Measurements from ENCODE around the gene THOC6.
A peak's percentile ranks its signal among the peaks of the same experiment; 100 is the strongest.

The THOC6 gene

DNA sequence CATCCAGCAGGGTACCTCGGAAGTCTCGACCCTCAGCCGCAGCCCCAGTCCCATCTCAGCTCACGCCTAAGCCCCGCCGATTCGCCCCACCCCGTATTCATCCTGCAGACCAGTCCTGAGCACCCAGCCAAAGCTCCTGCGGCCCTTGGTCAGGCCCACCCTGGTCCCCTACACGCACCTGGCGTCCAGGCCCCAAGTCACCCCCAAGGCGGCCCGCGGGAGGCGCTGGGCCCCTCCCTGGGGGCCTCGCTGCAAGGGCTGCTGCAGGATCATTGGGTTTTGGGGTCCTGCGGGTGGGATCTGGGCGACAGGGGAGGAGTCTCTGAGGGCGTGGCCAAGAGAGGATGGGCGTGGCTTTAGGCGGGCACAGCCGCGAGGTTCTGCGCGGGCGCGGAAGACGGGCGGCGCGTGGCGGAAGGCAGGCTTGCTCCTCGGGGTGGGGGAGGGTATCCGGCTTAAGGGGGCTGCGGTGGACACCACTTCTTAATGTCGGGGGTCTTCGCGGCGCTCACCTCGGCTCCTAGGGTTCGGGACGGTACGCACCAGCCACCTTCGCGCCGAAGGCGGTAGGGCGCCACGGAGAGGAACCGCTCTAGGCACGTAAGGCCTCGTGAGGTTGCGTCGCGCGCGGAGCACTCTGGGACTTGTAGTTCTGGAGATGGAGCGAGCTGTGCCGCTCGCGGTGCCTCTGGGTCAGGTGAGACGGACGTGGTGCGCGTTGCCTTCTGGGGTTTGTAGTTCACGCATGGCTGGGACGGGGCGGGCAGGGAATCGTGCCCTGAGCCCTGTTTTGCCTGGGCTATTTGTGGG lies at the start of gene THOC6, which contains the start of gene HCFC1R1:
TSS of gene THOC6 (plus strand) at position 367 of the 810 bp plus-strand sequence. CDS start at position 659, 292 bp downstream.
TSS of gene HCFC1R1 (minus strand) at position 274 of the 810 bp plus-strand sequence. CDS start at position 273, 1 bp downstream.
- DNase-seq (ENCODE audit: low spot score) = peak; percentile 98

GRCh38 chr16:2974319-2975056 lies 49.3 kb upstream of the THOC6 start:
- no peak for DNase-seq (ENCODE audit: low spot score)

DNA sequence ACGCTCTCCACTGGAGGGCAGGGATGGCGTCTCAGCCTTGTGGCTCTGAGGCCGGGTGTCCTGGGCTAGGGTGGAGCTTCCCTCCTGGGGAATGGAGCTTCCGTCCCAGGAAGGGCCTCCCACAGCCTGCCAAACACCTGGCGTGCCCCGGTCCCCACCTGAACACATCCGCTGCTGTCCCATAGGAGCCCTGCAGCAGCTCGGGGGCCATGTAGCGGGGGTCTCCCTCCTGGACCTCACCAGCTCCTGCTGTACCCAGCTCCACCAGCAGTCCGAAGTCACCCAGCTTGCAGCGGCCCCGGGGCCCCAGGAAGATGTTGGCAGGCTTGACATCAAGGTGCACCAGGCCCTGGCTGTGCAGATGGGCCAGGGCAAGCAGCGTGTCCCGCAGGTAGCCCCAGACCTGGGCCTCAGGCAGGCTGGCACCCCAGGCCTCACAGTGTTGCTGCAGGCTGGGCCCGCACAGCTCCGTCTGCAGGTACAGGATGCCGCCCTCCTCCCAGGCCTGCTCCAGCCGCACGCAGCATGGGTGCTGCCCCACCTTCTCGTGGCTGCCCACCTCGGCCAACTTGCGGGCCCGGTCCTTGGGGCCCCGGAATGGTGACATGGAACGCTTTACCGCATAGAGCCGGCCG lies 48.6 kb upstream of the THOC6 start:
- DNase-seq (ENCODE audit: low spot score) = no peak

GRCh38 chr16:2976201-2976600 lies 47.6 kb upstream of the THOC6 start:
- no peak for DNase-seq (ENCODE audit: low spot score)

DNA sequence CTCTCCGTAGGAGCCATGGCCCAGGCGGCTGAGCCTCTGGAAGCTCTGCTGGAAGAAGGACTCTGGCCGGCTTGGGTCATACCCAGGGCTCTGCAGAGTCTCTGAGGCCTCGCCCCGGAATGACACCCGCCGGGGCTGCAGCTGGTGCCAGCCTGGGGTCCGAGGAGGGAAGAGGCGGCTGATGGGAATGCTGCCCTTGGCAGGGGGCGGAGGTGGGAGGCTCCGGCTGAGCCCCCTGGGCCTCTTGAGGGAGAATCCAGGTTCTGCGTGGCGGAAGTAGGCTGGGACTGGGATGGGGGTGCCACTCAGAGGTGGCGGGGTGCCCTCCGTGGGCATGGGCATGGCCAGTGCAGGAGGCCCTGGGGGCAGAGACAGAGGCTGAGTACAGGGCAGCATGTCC lies 47.2 kb upstream of the THOC6 start:
- no peak for DNase-seq (ENCODE audit: low spot score)

DNA sequence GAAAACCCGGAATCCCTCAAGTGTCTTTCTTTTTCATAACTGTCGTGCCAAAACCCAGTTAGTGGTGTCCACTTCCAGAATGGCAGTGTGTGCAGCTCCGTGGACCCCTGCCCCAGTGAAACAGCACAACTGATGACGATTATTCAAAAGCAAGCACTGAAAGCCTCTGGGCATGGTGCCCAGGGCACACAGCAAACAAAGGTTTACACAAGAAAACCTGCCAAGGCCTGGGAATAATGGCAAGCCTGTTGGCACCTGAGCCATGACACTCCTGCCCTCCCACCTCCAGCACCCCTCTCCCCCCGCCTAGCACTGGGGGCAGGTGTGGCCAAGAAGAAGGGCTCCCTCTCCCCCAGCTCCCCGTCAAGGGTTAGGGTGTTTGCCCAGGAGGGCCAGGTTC lies 46.4 kb upstream of the THOC6 start:
- no peak for DNase-seq (ENCODE audit: low spot score)

- peak; percentile 31 for DNase-seq (ENCODE audit: low spot score)
Measured at GRCh38 chr16:2979669-2980226, 44.1 kb upstream of the THOC6 start.

GRCh38 chr16:2980227-2981176 lies 43.3 kb upstream of the THOC6 start, which contains the start of gene PKMYT1:
Gene PKMYT1 (minus strand): TSS chr16:2980446. CDS start chr16:2979657, 789 bp downstream.
- DNase-seq (ENCODE audit: low spot score) = peak; percentile 96

- DNase-seq (ENCODE audit: low spot score) = no peak
Measured at GRCh38 chr16:2981177-2981898, 42.5 kb upstream of the THOC6 start.

GRCh38 chr16:2981899-2982250 lies 42.0 kb upstream of the THOC6 start:
- no peak for DNase-seq (ENCODE audit: low spot score)

- no peak for DNase-seq (ENCODE audit: low spot score)
Measured at GRCh38 chr16:2982402-2982801, 41.4 kb upstream of the THOC6 start.

DNA sequence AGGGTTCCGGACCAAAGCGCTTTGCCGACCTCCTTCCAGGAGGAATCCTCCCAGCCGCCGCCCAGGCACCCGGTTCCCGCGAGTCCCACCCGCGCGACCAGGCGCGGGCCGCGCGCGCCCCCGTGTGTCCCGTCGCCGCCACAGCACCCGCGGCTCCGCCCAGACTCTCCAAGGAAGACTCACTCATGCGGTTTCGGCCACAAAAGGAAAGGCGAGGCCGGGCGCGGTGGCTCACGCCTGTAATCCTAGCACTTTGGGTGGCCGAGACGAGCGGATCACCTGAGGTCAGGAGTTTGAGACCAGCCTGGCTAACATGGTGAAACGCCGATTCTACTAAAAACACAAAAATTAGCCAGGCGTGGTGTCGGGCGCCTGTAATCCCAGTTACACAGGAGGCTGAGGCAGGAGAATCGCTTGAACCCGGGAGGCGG lies 40.1 kb upstream of the THOC6 start:
- DNase-seq (ENCODE audit: low spot score) = peak; percentile 73

- DNase-seq (ENCODE audit: low spot score) = no peak
Measured at GRCh38 chr16:2985462-2985861, 38.4 kb upstream of the THOC6 start.

GRCh38 chr16:2985893-2986355 lies 37.9 kb upstream of the THOC6 start:
- no peak for DNase-seq (ENCODE audit: low spot score)

DNA sequence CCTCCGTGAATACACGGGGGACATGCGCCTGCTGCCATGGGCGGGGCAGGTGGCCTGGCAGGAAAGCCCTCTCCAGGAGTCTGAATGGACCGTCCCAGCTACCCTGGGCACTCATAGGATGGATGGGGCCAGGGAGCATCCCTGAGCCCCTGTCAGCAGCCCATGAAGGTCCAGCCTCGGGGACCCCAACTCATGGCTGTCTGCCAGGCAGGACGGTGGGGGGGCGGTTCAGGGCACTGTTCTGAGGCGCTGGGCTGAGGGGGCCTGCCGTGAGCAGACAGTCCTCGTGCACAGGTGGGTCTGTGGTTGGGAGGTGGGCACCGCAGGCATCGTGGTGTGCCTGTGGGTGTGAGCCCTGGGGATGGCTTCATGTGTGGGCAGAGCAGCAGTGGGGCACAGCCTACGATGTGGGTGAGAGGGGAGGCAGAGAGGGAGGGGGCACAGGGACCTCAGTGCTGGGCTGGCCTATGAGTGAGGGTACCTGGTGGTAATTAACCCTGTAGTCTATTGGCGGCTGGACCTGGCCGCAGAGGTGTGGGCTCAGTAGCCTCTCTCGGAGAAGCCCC lies 37.1 kb upstream of the THOC6 start:
- DNase-seq (ENCODE audit: low spot score) = no peak

GRCh38 chr16:2987286-2987685 lies 36.5 kb upstream of the THOC6 start:
- DNase-seq (ENCODE audit: low spot score) = no peak

DNA sequence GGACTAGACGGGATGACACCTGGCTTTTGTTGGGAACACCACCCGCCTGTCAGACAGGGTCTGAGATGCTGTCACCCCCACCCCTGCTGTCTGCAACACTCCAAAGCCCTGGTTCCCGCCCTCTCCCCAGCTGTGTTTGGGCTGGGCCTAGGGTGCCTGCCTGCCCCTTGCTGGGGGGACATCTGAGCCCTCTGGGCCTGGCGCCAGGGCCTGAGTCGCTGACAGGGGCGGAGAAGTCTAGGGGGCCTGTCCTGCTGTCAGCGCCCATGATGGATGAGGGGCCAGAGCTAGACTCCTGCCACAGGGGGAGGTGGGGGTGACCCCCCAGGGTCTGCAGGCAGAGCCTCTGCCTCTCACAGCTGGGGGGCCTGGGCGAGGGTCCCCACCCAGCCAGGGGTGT lies 36.0 kb upstream of the THOC6 start:
- no peak for DNase-seq (ENCODE audit: low spot score)

DNA sequence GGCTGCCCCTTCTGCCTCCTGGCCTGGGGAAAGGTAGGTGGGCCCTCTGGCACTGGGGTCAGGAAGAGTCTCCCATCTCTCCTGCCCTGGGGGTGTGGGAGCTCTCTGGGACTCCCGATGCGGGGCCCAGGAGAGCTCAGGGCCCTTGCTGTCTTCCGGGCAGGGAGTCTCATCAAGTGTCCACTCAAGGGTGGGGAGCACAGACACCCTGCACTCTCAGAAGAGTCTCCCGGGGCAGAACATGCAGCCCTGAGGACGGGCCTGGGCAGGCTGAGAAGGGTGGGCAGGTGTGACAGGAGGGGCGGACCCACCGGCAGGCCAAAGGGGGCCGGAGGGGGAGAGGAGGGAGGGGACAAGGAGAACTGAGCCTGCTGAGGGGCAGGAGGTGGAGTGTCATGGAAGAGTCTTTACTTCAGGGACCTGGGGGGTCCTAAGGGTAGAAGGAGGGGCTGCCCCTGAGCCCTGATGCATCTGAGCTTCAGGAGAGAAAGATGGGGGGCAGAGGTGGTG lies 35.2 kb upstream of the THOC6 start:
- no peak for DNase-seq (ENCODE audit: low spot score)

- no peak for DNase-seq (ENCODE audit: low spot score)
Measured at GRCh38 chr16:2990891-2991290, 32.9 kb upstream of the THOC6 start.
